Mononuclear cell (primary cell): ENCODE results near the gene LRRC74A. TPM values are rescaled to one million over a fixed set of nuclear protein-coding genes. Genes with fewer than 3 reads are reported as not detected.
A peak's percentile ranks its signal among the peaks of the same experiment; 100 is the strongest.

Experiments used
- H3K27me3 ChIP-seq: 2 replicates; pipeline ENCODE4 v1.6.0; 2011; ENCODE audit warnings: low read length, control low read depth; ENCODE audit not compliant: insufficient read depth
- H3K4me1 ChIP-seq: 2 replicates; pipeline ENCODE4 v1.5.1; 2011; ENCODE audit warnings: mild to moderate bottlenecking, low read length, control low read depth; ENCODE audit not compliant: insufficient read depth
- H3K4me3 ChIP-seq: 2 replicates; pipeline ENCODE4 v1.5.1; 2011; ENCODE audit warnings: mild to moderate bottlenecking, low read length, moderate library complexity
- H3K9me3 ChIP-seq: 2 replicates; pipeline ENCODE4 v1.5.1; 2011; ENCODE audit warnings: low read depth, mild to moderate bottlenecking, control low read depth, low read length
- total RNA-seq: library from RNA; depleted of rRNA; stranded (reverse); fragments of >200 nt; gene quantifications from one replicate; pipeline ENCODE4 v1.2.3, GENCODE V29; 2012

LRRC74A gene
- total RNA-seq, 1 donor: not detected

DNA sequence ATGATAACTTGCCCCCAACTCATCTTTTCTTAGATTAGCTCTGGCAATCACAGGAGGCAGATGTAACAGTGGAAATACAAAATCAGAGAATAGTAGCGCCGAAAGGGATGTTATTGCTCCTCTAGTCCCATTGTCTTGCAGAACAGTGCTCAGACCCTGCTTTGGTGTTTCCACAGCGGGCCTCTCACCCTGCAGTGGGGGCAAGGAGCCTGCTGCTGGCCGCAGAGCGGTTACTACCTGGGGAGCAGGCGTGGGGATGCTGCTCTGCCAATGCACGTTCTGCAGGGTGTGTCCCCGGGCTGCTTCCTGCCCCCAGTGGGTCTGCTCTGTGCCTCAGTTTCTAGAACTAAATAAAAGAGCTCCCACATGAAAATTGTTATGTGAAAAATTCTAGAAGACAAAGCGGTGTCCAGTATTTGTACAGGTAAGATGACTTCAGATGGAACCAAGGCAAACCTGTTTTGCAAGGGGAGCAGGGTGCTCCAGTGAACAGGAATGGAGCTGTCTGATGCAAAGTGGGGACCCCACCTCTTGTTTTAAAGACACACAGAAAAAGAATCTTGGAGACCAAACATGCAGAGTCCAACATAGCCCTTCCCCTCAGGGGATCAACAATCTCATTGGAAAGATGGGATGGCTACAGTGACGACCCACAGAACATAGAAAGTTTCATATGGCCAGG lies 35.5 kb downstream of the LRRC74A start:
- H3K4me3 ChIP-seq: no peak overlapping the region
- H3K4me1 ChIP-seq: peaks cover 34% of the 10 kb centered on the region
- no peaks in the 10 kb centered on the region for H3K27me3 ChIP-seq
- no peaks in the 10 kb centered on the region for H3K9me3 ChIP-seq

DNA sequence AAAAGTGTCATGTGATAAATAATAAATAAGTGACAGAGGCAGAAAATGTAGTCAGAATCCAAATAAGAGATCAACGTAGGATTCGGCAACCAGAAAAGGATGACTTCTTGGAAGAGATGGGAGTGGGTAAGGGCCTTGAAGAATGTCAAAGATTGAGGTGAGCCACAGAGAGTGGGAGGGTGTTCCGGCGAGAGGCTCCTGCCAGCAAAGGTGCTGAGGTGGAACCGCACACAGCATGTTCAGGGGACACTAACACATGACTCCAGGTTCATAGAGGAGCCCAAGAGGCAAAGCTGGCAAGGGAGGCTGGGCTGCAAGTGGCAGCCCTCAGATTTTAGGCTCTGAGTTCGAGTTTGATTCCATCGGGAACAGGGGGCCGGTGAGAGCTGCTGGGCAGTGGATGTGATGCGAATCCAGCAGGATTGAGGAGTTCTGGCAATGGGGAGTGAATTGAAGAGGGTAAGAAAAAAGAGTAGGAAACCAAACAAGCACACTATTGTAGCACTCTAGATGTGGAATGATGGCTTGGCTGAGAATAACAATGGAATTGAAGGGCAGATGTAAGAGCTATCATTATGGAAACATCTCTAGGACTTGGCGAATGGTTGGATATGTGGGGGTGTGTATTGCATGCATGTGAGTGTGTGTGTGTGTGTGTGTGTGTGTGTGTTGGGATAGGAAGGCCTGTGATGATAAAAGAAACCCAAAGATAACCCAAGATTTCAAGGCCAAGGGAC lies 36.5 kb downstream of the LRRC74A start:
- H3K4me1 ChIP-seq: peaks cover 40% of the 10 kb centered on the region
- H3K4me3 ChIP-seq: no peak overlapping the region
- no peaks in the 10 kb centered on the region for H3K27me3 ChIP-seq
- no peaks in the 10 kb centered on the region for H3K9me3 ChIP-seq

GRCh38 chr14:76863724-76864407 lies 37.7 kb downstream of the LRRC74A start:
- peak overlapping the region; percentile 19 for H3K4me3 ChIP-seq
- no peaks in the 10 kb centered on the region for H3K9me3 ChIP-seq
- H3K4me1 ChIP-seq: peaks cover 52% of the 10 kb centered on the region
- no peaks in the 10 kb centered on the region for H3K27me3 ChIP-seq

DNA sequence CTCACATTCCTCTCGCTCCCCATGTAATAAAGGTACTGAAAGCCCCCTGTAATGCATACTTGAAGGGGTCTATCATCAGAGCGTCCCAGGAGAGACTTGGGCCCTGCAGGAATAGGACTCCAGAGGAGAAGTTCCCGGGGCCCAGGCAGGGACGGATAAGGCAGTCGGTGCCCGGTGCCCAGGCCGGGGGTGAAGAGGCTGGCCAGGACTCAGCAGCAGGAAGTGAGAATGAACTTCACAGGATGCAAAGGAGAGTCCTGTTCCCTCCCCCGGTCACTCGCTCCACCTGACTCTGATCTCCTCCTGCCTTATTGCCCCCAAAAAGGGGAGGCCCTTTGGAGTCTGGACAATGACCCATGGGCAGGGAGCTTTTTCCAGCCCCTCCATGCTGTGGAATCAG lies 40.2 kb downstream of the LRRC74A start:
- Histone ChIP-seq H3K27me3 (no peaks in the 10 kb centered on the region), H3K9me3 (no peaks in the 10 kb centered on the region), H3K4me3 (no peak overlapping the region), H3K4me1 (peaks cover 52% of the 10 kb centered on the region)

DNA sequence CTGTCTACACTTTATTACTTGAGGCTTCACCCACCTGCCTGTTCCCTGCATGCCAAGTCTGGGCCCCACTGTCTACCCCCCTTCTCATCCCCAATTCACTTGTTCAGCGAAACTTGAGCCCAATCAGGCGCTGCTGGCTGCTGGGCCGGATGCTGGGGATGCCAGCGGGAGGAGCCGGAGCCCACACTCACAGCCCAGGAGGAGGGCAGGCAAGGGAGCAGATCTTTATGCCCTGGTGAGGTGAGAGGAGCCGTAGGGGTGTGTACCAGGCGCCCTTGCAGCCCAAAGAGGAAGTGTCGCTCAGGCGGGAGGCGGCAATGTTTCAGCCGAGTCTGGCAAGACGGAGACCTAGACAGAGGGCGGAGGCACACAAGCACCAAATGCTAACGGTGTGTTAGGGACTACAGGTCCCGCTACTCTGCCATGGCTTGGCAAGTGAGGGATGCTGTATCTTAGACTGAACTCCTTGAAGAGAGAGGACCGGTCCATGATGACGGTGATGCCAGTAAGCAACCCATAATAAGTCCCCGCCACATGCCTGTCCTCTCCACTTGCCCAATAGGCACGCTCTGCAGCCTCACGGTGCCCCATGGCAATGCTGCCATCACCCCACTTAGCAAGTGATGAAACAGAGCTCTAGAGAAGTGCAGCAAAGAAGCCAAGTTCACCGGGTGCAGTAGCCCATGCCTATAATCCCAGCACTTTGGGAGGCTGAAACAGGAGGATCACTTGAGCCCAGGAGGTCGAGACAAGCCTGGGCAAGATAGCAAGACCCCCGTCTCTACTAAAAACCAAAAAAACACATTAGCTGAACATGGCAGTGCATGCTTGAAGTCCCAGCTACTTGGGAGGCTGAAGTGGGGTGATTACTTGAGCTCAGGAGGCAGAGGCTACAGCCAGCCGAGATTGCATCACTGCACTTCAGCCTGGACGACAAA lies 41.6 kb downstream of the LRRC74A start:
- no peaks in the 10 kb centered on the region for H3K9me3 ChIP-seq
- no peak overlapping the region for H3K4me3 ChIP-seq
- H3K27me3 ChIP-seq: no peaks in the 10 kb centered on the region
- peaks cover 46% of the 10 kb centered on the region for H3K4me1 ChIP-seq

DNA sequence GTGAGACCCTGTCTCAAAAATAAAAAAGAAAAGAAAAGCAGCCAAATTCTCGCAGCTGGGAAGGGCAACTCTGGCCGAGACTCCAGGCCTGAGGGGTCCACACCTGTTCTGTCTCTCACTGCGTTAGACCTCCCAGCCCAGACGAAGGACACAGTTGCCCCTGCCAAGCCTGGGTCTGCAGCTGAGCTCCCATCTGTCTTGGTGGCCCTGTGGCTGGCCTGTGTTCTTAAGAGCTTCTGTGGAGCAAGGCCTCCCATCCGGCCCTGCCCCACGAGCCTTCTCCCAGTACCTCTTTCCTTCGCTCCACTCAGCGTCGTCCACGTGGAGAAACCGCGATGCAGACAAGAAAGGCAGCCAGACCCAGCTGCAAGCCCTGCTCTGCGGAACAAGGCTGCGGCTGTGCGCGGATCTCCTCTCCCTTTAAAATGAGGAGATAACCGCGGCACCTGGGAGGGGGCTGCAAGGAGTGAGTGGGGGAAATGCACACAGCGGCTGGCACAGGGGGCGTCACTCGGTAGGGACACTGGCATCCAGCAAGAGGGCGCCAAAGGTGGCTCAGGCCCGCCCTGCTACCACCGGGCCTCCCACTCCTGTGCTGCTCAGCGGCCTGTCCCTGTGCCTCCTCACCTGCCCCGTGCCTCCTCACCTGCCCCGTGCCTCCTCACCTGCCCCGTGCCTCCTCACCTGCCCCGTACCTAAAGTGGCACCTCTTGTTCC lies 42.4 kb downstream of the LRRC74A start:
- Histone ChIP-seq H3K27me3 (no peaks in the 10 kb centered on the region), H3K4me1 (peaks cover 38% of the 10 kb centered on the region), H3K9me3 (no peaks in the 10 kb centered on the region), H3K4me3 (no peak overlapping the region)

DNA sequence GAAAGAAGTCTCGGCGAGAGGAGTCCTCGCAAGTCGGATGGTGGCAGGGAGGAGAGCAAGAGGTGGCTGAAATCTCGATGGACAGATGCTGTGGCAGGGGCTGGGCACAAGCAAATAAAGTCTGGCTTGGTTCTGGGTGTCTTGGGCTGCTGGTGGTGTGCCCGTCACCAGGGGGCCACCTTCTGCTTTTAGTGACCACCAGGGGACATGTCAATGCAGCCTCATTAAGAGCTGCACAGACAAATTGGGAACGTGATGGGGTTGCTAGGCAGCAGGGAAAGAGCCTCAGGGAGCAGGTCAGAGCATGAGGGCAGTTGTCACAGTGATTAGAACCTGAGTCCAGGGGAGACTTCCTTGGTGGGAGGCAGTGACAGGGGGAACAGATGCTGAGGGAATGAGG lies 44.0 kb downstream of the LRRC74A start:
- no peak overlapping the region for H3K4me3 ChIP-seq

GRCh38 chr14:76872796-76873432 lies 46.7 kb downstream of the LRRC74A start:
- Histone ChIP-seq H3K27me3 (no peaks in the 10 kb centered on the region), H3K4me1 (peaks cover 10% of the 10 kb centered on the region), H3K9me3 (no peaks in the 10 kb centered on the region), H3K4me3 (no peak overlapping the region)

More for the DNA sequence above, 44.0 kb downstream of the LRRC74A start:
- peaks cover 24% of the 10 kb centered on the region for H3K4me1 ChIP-seq
- H3K27me3 ChIP-seq: no peaks in the 10 kb centered on the region
- no peaks in the 10 kb centered on the region for H3K9me3 ChIP-seq

DNA sequence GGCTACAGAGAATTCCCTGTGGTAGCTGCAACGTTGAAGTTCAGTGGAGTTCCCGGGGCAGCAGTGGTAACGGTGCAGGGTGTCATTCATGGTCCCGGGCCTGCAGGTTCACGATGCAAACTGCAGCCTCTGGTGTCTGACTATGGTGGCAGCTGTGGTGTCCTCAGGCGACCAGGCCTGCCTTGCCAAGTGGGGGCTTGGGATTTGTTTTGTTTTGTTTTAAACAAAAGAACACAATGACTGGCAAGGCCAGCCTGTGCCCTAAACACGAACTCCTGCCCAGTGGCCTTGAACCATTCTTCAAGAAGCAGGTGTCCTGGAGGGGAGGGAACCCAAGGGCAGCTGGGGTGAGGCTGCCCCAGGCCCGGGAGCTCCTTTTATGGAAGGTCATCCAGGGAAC lies 48.5 kb downstream of the LRRC74A start:
- Histone ChIP-seq H3K4me3 (no peak overlapping the region), H3K27me3 (no peaks in the 10 kb centered on the region), H3K9me3 (no peaks in the 10 kb centered on the region), H3K4me1 (no peaks in the 10 kb centered on the region)

- no peaks in the 10 kb centered on the region for H3K4me1 ChIP-seq
- H3K27me3 ChIP-seq: no peaks in the 10 kb centered on the region
- H3K9me3 ChIP-seq: no peaks in the 10 kb centered on the region
- no peak overlapping the region for H3K4me3 ChIP-seq
Measured at GRCh38 chr14:76876076-76876475, 49.9 kb downstream of the LRRC74A start.

GRCh38 chr14:76877871-76878270 lies 51.7 kb downstream of the LRRC74A start:
- H3K4me3 ChIP-seq: no peak overlapping the region
- H3K4me1 ChIP-seq: no peaks in the 10 kb centered on the region
- H3K9me3 ChIP-seq: no peaks in the 10 kb centered on the region
- no peaks in the 10 kb centered on the region for H3K27me3 ChIP-seq

DNA sequence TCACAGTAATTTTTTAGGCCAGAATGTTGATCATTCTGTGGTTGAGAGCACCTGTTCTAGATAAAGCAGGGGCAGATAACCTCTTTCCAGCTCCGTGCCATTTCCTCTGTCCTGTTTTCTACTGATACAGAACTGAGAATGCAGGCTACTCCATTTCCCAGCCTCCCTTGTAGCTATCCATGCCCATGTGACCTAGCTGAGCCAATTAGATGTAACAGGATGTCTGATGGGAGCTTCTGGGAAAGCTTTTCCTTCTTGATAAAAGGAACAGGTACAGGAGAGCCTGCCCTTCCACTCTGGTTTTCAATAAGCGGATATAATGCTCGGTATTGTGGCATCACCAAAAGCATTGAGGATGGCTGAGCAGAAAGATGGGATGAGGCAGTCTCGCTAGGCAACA lies 54.2 kb downstream of the LRRC74A start:
- no peaks in the 10 kb centered on the region for H3K27me3 ChIP-seq
- no peaks in the 10 kb centered on the region for H3K4me1 ChIP-seq
- H3K9me3 ChIP-seq: no peaks in the 10 kb centered on the region
- H3K4me3 ChIP-seq: no peak overlapping the region

GRCh38 chr14:76881348-76881747 lies 55.1 kb downstream of the LRRC74A start:
- H3K27me3 ChIP-seq: no peaks in the 10 kb centered on the region
- no peak overlapping the region for H3K4me3 ChIP-seq
- H3K9me3 ChIP-seq: no peaks in the 10 kb centered on the region
- no peaks in the 10 kb centered on the region for H3K4me1 ChIP-seq

DNA sequence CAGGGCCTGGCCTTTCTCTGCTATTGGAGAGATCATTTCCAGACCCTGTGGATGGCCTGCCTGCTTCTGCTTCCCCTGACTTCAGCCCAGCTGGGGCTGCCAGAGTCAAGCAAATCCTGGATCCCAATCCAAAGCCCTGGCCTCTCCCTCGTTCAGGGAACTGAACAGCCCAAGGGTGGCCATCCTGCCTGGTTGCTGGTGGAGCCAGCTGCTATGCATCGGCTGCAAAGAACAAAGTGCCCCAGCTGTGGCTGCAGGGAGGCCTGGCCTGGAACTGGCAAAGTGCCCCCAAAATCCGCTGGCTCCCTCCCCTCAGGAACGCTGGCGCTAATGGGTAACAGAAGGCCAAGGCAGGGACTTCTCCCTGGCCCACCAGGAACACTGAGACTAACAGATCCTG lies 56.4 kb downstream of the LRRC74A start:
- Histone ChIP-seq H3K27me3 (no peaks in the 10 kb centered on the region), H3K4me1 (no peaks in the 10 kb centered on the region), H3K9me3 (no peaks in the 10 kb centered on the region), H3K4me3 (no peak overlapping the region)
